Left colon (tissue), 2 donors: ENCODE results near the gene CRLF3. TPM values are rescaled to one million over a fixed set of nuclear protein-coding genes. Genes with fewer than 3 reads are reported as not detected.
A peak's percentile ranks its signal among the peaks of the same experiment; 100 is the strongest.
"Not testable (repeated sequence)": the region's sequence is repeated elsewhere in the genome, so short reads cannot be mapped to it uniquely, and the experiment has no call there.

ENCODE experiments used
- ATAC-seq: fragments of 200-7000 bp; cut with Tn5 transposase; one replicate; pipeline ENCODE4 v1.9.1; 2020; ENCODE audit warnings: mild to moderate bottlenecking, moderate library complexity
- DNase-seq, 2 donors: peaks; one replicate each; pipeline ENCODE4 v3.0.0-alpha.2; 2020
- intact Hi-C, 2 donors: fragments of 100-400 bp; cut with DNase I in 1 of 2; cut with micrococcal nuclease in 1 of 2; formaldehyde crosslinking; loops; one replicate each; pipeline versions ENCODE4 v1.11.2 to v1.14.0; 2022; cut with DNase I, micrococcal nuclease
- long read RNA-seq: library from polyadenylated mRNA; unstranded; transcript quantifications from one replicate; pipeline ENCODE4 v2.0.0, GENCODE V29; 2021
- total RNA-seq, 2 donors: library from RNA; stranded (reverse); fragmentation: NEBNext Ultra II Directional; extraction: Animal tissue kit (Norgen Biotek cat#: 25700); gene quantifications; one replicate each; pipeline ENCODE4 v1.2.1, GENCODE V29; 2021
- donor health status: DM: no; HTN: no; CAD: no.
- donor health status: DM: yes; HTN: yes; CAD: no.

The CRLF3 gene, protein sequence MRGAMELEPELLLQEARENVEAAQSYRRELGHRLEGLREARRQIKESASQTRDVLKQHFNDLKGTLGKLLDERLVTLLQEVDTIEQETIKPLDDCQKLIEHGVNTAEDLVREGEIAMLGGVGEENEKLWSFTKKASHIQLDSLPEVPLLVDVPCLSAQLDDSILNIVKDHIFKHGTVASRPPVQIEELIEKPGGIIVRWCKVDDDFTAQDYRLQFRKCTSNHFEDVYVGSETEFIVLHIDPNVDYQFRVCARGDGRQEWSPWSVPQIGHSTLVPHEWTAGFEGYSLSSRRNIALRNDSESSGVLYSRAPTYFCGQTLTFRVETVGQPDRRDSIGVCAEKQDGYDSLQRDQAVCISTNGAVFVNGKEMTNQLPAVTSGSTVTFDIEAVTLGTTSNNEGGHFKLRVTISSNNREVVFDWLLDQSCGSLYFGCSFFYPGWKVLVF
- 10 to 100 TPM; 13.5 to 15.5 TPM for total RNA-seq
- long read RNA-seq, transcript CRLF3-201 (8 exons, 2,957 nt): major isoform, 32 of 46 reads
- long read RNA-seq, partial matches to known transcripts: 1 of 46 reads
- long read RNA-seq, other reads (novel, unspliced or antisense): 13 of 46 reads

DNA sequence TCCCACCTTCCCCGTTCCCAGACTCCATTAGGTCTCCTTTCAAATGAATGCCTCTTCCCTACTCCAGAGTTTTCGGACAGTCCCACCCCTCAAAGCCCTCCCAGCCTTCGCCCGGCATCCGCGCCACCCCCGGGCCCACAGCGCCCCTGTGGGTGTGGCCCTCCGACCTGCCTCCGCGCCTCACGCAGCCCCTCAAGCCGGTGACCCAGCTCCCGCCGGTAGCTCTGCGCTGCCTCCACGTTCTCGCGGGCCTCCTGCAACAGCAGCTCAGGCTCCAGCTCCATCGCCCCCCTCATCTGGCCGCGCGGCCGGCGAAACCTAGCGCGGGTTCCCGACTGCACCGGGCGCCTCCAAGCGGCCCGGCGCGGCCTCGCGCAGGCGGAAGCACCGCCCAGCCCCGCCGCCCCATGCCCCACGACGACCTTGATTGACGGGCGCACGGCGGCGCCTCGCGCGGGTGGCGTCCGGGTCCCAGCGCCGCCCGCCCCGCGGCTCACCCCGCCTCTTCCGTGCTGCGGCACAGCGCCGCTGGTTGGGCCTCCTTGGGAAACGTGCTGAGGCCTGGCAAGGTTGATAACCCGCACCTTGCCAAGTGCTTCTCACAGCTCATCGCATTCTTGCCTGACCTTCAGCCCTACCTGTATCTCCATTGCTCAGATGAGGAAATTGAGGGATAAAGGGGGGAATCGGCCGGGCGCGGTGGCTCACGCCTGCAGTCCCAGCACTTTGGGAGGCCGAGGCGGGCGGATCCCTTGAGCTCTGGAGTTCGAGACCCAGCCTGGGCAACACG, at the start of gene CRLF3:
Gene CRLF3, minus strand, starts transcription at position 337 of the 790 bp plus-strand sequence. Its CDS starts 41 bp downstream, at position 296.
- DNase-seq (peak; percentile 90 to 92), ATAC-seq (peak; percentile 87)
- intact Hi-C loops: no loop called here

GRCh38 chr17:30869005-30869404, 44.5 kb upstream of the CRLF3 start:
- no peak for ATAC-seq
- no peak for DNase-seq
- intact Hi-C loops: no loop called here

DNA sequence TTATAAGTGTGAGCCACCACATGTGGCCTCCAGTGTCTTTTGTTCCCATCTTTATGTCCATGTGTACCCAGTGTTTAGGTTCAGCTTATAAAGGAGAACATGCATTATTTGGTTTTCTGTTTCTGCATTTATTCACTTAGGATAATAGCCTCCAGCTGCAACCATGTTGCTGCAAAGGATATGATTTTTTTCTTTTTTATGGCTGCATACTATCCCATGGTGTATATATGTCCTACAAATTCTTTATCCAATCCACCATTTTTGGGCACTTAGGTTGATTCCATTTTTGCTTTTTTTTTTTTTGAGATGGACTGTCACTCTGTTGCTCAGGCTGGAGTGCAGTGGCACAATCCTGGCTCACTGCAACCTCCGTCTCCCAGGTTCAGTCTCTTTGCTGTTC, 40.1 kb upstream of the CRLF3 start:
- DNase-seq (no peak), ATAC-seq (no peak)
- intact Hi-C loops: no loop called here

DNA sequence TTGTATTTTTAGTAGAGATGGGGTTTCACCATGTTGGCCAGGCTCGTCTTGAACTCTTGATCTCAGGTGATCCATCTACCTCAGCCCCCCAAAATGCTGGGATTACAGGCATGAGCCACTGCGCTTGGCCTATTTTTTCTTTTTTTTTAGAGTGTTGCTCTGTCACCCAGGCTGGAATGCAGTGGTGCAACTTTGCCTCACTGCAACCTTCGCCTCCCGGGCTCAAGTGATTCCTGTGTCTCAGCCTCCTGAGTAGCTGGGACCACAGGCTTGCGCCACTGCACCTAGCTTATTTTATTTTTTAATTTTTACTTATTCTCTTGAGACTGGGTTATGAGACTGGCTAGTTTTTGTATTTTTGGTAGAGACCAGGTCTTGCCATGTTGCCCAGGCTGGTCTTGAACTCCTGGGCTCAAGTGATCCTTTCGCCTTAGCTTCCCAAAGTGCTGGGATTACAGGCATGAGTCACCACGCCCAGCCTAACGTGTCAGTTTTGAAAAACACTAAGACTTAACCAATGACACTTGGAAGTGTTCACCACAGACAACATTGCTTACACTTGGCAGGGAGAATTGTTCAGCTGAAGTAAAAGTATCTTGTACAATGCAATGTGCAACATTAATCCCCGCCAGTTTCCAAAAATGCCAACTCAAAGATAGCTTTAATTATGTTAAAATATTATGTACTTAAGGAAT, 34.2 kb upstream of the CRLF3 start:
- DNase-seq: no peak
- intact Hi-C loops: no loop called here
- ATAC-seq: no peak

DNA sequence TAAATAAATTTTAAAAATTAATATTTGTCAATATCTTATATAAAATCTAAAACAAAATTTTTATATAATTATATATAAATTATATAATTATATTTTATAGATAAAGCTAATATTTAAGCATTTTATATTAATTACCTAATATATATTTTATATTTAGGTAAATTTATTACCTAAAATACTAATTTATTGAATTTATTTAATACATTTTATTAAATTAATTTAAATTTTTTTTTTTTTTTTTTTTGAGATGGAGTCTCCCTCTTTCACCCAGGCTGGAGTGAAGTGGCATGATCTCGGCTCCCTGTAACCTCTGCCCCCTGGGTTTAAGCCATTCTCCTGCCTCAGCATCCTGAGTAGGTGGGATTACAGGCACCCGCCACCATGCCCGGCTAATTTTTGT, 29.7 kb upstream of the CRLF3 start:
- DNase-seq: no peak
- no peak for ATAC-seq
- intact Hi-C loops: no loop called here

DNA sequence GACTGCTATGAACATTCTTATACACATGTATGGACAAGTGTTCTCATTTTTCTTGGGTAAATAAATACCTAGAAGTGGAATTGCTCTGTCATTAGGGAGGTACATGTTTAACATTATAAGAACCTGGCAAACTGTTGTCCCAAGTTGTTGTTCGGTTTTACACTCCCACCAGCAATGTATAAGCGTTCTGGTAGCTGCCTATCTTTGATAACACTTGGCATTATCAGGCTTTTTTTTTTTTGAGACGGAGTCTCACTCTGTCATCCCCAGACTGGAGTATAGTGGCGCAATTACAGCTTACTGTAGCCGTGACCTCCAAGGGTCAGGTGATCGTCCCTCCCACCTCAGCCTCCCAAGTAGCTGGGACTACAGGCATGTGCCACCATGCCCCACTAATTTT, 23.5 kb upstream of the CRLF3 start:
- ATAC-seq (no peak), DNase-seq (no peak)
- intact Hi-C loops: no loop called here

GRCh38 chr17:30840771-30841170, 16.3 kb upstream of the CRLF3 start:
- DNase-seq (no peak), ATAC-seq (no peak)
- intact Hi-C loops: no loop called here

DNA sequence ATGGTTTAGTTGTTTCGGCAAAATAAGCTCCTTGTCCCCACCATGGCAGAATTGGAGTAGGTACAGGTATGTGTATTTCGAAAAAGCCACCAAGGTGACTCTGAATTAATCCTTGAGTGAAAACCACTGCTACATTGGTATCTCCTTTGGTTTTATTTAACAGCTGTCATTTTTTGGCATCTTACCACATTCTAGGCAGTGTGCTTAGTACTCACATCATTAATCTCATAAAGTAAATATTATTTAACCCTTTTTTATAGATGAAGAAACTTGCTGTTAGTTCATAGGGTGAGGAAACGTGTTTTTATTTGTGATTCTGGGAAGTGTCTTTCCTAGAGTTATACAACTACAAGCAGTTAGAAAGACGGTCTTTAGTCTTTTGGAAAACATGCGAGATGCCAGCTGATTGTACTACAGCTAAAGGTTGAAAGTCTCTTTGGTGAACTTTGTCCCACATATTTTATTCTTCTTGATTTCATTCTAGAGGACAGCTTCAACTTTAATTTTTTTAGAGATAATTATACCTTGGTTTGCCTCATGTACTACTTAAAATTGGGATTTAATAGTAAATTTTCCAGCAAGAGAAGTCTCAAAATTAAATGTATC, 13.8 kb upstream of the CRLF3 start:
- DNase-seq (no peak), ATAC-seq (no peak)
- intact Hi-C loops: no loop called here

DNA sequence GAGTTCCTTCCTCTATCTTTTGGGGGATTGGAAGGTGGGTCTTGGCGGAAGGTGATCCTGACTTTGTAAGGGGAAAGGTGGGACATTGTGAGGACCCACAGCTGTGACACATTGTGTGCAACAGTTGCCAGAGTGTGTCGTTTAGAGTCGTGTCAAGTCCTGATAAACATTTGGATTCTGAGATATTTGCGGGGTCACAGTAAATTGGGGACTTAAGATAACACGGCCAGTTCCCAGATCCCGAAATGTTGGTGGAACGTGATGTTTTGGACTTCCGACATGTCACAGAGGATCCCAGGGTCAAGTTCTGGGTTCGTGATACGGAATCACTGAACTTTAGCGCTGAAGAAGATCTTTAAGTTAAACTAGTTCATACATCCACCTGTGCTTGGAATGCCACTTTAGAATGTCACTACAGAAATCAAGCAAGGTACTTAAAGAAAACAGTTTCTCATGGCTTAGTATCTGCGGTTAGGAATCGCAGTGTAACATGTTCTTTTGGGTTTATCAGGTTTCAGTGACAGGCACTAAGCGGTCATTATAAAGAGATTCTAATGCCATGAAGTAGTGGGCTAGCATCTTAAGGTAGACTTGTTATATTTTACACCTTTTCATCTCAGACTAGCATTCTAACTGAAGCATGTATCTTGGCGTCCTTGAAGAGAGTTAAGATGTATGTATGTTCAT, 8.1 kb upstream of the CRLF3 start:
- intact Hi-C loops: no loop called here
- DNase-seq (no peak), ATAC-seq (peak; percentile 2)

DNA sequence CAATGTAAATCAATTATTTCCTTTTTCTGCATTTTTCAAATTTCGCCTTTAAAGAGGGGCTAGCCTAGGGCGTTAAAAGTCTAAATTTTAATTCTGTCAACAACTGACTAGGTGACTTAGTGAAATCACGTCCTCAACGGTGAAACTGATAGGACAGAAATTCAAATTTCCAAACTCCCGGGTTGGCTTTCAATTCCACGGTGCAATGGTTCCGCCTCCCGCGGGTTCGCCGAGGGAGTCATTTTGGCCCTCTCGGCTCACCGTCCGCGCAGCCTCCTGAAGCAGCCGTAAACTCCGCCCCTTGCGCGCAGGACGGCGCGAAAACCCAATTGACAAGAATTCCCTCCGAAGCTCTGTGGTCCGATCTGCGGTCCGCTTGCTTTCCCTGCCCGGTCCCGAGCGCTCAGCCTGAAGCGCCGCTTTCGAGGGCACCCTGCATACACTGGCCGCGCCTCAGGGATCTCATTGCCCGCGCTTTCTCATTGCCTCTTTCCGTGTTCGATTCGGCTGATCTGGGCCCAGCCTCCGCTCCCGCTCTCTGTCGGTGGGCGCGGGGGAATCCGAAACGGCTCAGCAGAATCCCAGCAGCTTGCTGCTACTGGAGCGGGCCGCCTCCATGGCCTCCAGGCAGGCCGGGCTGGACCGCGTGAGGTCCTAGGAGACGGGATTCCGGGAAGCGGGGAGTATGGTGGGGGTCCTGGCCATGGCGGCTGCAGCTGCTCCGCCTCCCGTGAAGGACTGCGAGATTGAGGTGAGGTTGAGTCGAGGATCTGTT, 7.4 kb upstream of the CRLF3 start, which contains the start of gene ATAD5:
Gene ATAD5, plus strand, starts transcription at position 304 of the 775 bp plus-strand sequence. Its CDS starts 382 bp downstream, at position 686.
- intact Hi-C loops: no loop called here
- ATAC-seq: peak; percentile 98
- peak; percentile 89 to 93 for DNase-seq

DNA sequence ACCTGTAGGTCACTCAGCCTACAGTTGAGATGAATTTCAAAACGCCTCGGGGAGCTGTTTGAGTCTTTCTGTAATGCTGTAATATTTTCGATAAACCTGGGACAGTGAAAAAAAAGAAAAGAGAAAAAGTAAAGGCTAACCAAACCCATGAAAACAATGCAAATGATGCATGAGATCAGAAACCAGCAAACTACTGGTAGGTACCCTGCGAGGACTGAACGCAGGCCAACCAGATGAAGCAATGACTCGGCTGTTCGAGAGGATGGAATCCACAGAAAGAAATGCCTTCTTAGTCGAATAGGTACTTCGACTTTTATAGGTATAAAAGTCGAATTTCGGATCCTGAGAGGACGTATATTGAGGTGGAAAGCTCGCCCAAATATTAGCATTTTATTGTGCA, 6.8 kb upstream of the CRLF3 start:
- DNase-seq: no peak
- intact Hi-C loops: no loop called here
- no peak for ATAC-seq

GRCh38 chr17:30829022-30829421, 4.5 kb upstream of the CRLF3 start:
- DNase-seq (no peak), ATAC-seq (no peak)
- intact Hi-C loops: no loop called here

DNA sequence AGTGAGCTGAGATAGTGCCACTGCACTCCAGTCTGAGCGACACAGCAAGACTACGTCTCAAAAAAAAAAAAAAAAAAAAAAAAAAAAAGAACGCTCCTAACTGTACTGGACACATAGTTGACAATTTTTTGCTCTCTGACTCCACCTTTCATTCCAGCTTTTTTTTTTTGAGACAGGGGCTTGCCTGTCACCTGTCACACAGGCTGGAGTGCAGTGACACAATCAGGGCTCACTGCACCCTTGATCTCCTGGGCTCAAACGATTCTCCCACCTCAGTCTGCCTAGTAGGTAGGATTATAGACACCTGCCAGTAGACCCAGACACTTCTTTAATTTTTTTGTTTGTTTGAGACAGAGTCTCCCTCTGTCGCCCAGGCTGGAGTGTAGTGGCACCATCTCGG, 2.6 kb upstream of the CRLF3 start:
- intact Hi-C loops: no loop called here
- ATAC-seq (no peak), DNase-seq (no peak)

GRCh38 chr17:30824002-30824355, 513 bp downstream of the CRLF3 start:
- intact Hi-C loops: no loop called here
- no peak for ATAC-seq
- peak; percentile 47 to 51 for DNase-seq

GRCh38 chr17:30823421-30823820, 1.1 kb downstream of the CRLF3 start:
- intact Hi-C loops: no loop called here
- ATAC-seq: no peak
- no peak for DNase-seq

GRCh38 chr17:30822919-30823318, 1.6 kb downstream of the CRLF3 start:
- ATAC-seq, intact Hi-C loops: not testable (repeated sequence)
- DNase-seq: peak in 1 of 2 donors; percentile 34

DNA sequence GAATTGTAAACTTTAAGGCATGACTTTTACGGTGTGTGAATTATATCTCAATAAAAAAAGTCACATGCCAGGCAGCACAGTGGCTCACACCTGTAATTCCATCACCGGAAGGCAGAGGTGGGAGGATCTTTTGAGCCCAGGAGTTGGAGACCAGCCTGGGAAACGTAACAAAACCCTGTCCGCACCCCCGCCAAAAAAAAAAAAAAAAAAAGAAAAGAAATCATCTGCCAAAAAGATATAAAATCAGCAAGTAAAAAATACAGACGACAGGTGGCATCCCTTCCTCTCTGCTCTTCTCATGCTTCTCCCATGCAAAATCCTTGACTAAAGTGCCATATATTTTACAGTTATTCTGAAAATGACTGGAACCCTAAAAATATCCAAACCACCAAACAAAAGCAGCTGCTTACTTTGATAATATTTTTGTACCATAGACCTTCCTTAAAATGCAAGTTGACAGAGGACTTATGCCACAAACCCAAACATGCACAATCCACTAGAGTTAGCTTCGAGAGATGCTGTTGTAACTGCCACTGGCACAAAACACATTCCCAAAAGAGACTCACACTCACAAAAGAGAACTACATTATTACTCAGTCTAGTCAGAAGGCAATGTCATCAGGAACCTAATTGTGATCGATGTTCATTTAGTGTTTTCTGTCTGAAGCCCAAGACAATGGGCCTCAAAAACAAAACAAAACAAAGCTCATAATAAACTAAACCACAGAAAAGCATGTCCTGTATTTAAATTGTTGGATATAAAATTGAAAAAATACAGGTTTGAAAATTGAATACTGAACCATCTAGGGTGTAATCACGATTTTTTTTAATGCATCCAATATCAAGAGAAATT, 2.4 kb downstream of the CRLF3 start:
- ATAC-seq: peak; percentile 15
- intact Hi-C loops: no loop called here
- no peak for DNase-seq
